ENCODE data around the gene NUMB. TPM values are rescaled to one million over a fixed set of nuclear protein-coding genes. Genes with fewer than 3 reads are reported as not detected.

The NUMB gene
- total RNA-seq, 1 donor from 2014 or later: 72.7 TPM

DNA sequence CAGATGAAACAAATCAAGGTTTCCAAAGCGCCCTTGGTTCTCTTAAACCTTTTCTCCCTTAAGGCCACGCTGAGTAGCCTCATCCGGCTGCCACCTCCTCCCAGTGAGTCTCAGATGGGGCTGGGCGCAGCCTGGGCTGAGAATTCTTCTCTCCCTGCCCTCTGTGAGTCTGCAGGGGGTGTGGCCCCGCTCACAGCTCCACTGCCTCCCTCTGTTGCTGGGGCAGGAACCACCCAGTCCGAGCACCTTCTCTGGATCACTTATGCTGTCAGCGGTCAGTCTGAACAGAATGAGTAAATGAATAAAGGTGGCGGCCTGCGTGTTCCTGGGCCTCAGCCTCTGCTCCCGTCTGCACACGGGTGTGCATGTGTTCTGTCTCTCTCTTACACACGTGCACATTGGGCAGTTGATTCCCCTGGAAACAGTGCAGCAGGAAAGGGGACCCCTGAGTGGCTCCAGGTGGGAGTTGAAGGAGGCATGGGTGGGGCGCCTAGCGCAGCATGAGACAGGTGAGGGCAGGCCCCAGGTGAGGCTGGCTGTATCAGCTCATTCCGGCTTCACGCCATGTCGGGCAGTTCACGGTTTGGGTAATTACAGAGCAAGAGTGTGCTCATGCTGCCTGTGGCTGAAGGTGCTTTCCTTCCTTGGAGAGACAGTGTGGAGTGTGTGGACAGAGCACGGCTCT, 216.7 kb downstream of the NUMB start:
- H3K4me3 Mint-ChIP-seq (ENCODE audit: unreplicated experiment): no peak overlapping the region
- H3K4me1 Mint-ChIP-seq (ENCODE audit: unreplicated experiment): peaks cover 56% of the 10 kb centered on the region
- no peaks in the 10 kb centered on the region for H3K27me3 Mint-ChIP-seq (ENCODE audit: unreplicated experiment)
- H3K9me3 Mint-ChIP-seq (ENCODE audit: unreplicated experiment): no peaks in the 10 kb centered on the region
- H3K27ac Mint-ChIP-seq (ENCODE audit: unreplicated experiment): peak overlapping the region; percentile 53
- TF ChIP-seq, protein P1, sequence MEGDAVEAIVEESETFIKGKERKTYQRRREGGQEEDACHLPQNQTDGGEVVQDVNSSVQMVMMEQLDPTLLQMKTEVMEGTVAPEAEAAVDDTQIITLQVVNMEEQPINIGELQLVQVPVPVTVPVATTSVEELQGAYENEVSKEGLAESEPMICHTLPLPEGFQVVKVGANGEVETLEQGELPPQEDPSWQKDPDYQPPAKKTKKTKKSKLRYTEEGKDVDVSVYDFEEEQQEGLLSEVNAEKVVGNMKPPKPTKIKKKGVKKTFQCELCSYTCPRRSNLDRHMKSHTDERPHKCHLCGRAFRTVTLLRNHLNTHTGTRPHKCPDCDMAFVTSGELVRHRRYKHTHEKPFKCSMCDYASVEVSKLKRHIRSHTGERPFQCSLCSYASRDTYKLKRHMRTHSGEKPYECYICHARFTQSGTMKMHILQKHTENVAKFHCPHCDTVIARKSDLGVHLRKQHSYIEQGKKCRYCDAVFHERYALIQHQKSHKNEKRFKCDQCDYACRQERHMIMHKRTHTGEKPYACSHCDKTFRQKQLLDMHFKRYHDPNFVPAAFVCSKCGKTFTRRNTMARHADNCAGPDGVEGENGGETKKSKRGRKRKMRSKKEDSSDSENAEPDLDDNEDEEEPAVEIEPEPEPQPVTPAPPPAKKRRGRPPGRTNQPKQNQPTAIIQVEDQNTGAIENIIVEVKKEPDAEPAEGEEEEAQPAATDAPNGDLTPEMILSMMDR (IDR thresholded peaks at IDR 0.05): no peak
- no peak for DNase-seq (ENCODE audit: extremely low spot score, unreplicated experiment)
- H3K36me3 Mint-ChIP-seq (ENCODE audit: unreplicated experiment): peaks cover 3% of the 10 kb centered on the region

DNA sequence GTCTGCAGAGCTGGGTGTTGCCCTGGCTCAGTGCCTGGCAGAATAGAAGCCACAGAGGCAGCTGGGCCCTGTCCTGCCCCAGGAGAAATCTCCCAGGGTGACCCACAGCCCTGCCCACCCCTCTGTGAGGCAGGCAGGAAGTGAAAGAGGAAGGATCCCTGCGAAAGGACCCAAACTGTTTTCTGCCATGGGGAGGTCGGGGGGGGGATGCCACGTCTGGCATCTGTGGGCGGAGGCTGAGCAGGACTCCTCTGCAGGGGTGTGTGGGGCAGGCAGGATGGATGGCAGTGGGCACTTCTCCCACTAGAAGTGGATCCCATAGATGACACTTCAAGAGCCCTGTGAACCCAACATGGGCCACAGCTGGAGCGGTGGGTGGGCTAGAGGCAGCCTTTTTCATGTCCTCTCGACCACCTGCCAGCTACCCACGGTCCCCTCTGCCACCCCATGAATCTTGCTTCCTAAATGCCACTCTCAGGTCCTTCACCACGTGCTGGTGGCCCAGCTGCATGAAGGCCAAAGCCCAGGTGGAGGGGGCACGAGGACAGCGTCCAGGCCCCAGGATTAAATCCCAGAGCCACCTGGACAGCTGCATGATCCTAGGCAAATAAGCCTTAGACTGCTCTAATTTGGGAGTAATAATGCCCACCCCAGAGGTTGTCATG, 217.4 kb downstream of the NUMB start:
- Mint-ChIP-seq H3K27ac (ENCODE audit: unreplicated experiment) (peak overlapping the region; percentile 27), H3K4me3 (ENCODE audit: unreplicated experiment) (no peak overlapping the region), H3K27me3 (ENCODE audit: unreplicated experiment) (no peaks in the 10 kb centered on the region), H3K9me3 (ENCODE audit: unreplicated experiment) (no peaks in the 10 kb centered on the region), H3K4me1 (ENCODE audit: unreplicated experiment) (peaks cover 61% of the 10 kb centered on the region), H3K36me3 (ENCODE audit: unreplicated experiment) (no peaks in the 10 kb centered on the region)
- TF ChIP-seq, protein P1 (IDR thresholded peaks at IDR 0.05): no peak
- DNase-seq (ENCODE audit: extremely low spot score, unreplicated experiment): no peak

DNA sequence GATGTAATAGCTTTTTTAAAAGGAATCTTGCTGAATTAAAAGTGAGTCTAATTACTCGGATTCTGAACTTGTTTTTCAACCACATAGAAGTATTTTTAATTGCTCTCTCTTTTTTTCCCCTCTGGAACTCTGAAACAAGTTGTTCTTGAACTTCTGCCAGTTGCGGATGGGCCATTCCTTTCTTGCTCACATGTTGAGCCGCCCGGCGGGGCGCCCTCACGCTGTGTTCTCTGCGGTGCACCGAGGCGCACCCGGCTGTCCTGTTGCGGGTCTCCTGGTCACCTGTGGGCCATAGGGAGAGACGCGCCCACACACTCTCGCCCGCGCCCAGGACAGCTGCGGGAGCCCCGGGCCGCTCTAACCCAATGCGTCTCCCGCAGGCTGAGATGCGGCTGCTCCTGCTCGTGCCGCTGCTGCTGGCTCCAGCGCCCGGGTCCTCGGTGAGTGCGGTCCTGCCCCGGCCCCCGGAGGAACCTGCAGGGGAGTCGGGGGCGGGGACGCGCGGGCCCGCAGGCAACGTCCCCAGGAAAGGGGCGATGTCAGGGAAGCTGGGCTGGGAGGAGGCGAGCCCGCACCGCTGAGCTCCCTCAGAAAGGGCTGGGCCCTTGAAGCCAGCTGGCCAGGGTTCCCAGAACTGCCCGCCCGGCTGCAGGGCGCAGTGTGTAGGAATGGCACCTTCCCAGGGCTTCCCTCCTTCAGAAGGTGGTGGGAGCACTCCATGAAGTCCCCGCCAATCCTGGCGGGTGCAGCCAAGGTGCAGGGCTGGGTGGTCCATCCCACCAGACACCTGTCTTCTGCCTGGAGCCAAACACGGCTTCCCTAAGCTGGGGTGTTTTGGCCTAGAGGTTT, 218.7 kb downstream of the NUMB start:
- peak; percentile 85 for DNase-seq (ENCODE audit: extremely low spot score, unreplicated experiment)
- H3K9me3 Mint-ChIP-seq (ENCODE audit: unreplicated experiment): no peaks in the 10 kb centered on the region
- peaks cover 74% of the 10 kb centered on the region for H3K4me1 Mint-ChIP-seq (ENCODE audit: unreplicated experiment)
- peak overlapping the region; percentile 82 for H3K27ac Mint-ChIP-seq (ENCODE audit: unreplicated experiment)
- H3K27me3 Mint-ChIP-seq (ENCODE audit: unreplicated experiment): no peaks in the 10 kb centered on the region
- H3K4me3 Mint-ChIP-seq (ENCODE audit: unreplicated experiment): peak overlapping the region; percentile 73
- no peaks in the 10 kb centered on the region for H3K36me3 Mint-ChIP-seq (ENCODE audit: unreplicated experiment)
- TF ChIP-seq, protein P1 (IDR thresholded peaks at IDR 0.05): no peak

DNA sequence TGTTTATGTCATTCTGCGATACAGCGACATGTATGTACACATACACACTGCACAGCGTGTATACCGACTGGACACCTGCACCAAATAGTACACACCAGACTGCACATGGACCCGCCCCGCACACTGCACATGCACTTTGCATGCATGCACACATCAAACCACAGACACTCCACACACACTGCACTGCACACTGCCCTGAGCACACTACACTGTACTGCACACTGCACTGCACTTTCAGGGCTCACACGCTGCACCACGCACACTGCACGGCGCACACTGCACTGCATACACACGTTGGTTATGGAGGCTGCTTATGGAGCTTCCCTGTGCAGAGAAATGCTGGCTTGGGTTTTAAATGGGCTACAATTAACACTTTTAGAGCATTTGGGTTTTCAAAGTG, 219.4 kb downstream of the NUMB start:
- DNase-seq (ENCODE audit: extremely low spot score, unreplicated experiment): no peak

More for the DNA sequence above, 219.4 kb downstream of the NUMB start:
- peak overlapping the region; percentile 82 for H3K27ac Mint-ChIP-seq (ENCODE audit: unreplicated experiment)
- TF ChIP-seq, protein P1 (IDR thresholded peaks at IDR 0.05): no peak
- peaks cover 80% of the 10 kb centered on the region for H3K4me1 Mint-ChIP-seq (ENCODE audit: unreplicated experiment)
- peaks cover 2% of the 10 kb centered on the region for H3K27me3 Mint-ChIP-seq (ENCODE audit: unreplicated experiment)
- H3K36me3 Mint-ChIP-seq (ENCODE audit: unreplicated experiment): no peaks in the 10 kb centered on the region
- H3K4me3 Mint-ChIP-seq (ENCODE audit: unreplicated experiment): peak overlapping the region; percentile 73
- H3K9me3 Mint-ChIP-seq (ENCODE audit: unreplicated experiment): no peaks in the 10 kb centered on the region

All from osteocyte (in vitro differentiated cells).